Fibroblast of villous mesenchyme (primary cell): ENCODE data around the gene MPO. TPM values are rescaled to one million over a fixed set of nuclear protein-coding genes. Genes with fewer than 3 reads are reported as not detected.
A peak's percentile ranks its signal among the peaks of the same experiment; 100 is the strongest.

ENCODE experiments used
- DNase-seq: peaks from one replicate; pipeline ENCODE4 v3.0.0-alpha.2; 2010; ENCODE audit warnings: low read depth
- H3K4me3 ChIP-seq: 2 replicates; pipeline ENCODE4 v1.5.1; 2011; ENCODE audit warnings: low read depth, mild to moderate bottlenecking, low read length
- CTCF ChIP-seq: IDR thresholded peaks from 2 replicates; pipeline ENCODE4 v1.5.1; 2012; ENCODE audit warnings: low read depth, mild to moderate bottlenecking, low read length; ENCODE audit not compliant: insufficient read depth
- total RNA-seq: library from RNA; depleted of rRNA; stranded (reverse); fragments of >200 nt; gene quantifications from 2 replicates; pipeline ENCODE4 v1.2.3, GENCODE V29; 2012

MPO gene
- total RNA-seq, 1 donor = not detected

GRCh38 chr17:58229881-58230280 lies 50.9 kb downstream of the MPO start:
- TF ChIP-seq CTCF = no peak
- DNase-seq = no peak
- H3K4me3 ChIP-seq = no peak overlapping the region

DNA sequence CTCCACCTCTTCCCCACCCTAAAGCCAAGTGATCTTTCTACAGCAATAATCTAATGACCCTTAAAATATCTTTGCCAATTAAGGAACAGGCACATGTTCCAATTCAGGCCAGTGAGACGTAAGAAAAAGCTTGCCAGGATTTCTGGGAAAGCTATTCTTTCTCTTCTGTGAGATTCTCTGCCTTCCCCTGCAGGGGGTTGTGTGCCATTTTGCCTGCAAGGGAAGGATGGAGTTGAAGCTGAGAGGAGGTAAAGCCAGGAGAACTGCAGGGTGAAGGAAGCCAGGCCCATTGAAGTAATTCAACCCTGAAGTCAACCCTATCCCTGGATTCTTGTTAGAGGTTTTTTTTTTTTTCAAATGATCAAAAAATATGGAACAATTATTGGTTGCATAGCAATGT lies 51.4 kb downstream of the MPO start:
- TF ChIP-seq CTCF = no peak
- DNase-seq = no peak
- H3K4me3 ChIP-seq = no peak overlapping the region

DNA sequence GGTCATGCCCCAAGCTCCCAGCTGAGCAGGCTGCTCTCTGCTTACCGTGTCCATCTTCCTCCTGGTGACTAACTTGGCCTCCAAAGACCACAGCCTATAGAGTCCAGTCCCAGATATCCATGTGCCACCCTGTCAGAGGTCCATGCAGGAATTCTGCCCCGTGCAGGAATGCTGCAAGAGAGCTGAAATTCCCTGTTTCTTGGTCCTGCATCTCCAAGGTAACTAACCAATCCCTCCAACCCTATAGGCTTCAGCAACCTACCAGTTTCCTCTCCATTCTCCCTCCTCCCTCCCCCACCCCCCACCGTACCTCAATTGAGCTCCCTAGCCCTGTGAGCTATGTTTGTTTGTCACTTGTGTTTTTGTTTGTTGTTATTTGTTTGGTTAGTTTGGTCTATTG lies 52.1 kb downstream of the MPO start:
- no peak for DNase-seq
- TF ChIP-seq CTCF = no peak
- no peak overlapping the region for H3K4me3 ChIP-seq

- H3K4me3 ChIP-seq = no peak overlapping the region
- TF ChIP-seq CTCF = no peak
- no peak for DNase-seq
Observed at GRCh38 chr17:58227733-58228132, 53.0 kb downstream of the MPO start.

GRCh38 chr17:58224315-58224714 lies 56.4 kb downstream of the MPO start:
- TF ChIP-seq CTCF = no peak
- peak; percentile 28 for DNase-seq
- no peak overlapping the region for H3K4me3 ChIP-seq

Other genes with a start within 250 kb of the MPO start
- gene DYNLL2, start 197.5 kb downstream of the MPO start, total RNA-seq = 11.6 and 12.5 TPM in 2 replicates
- under 0.01 TPM in 1 of 2 replicates, not detected in the other for gene OR4D1, start 132.6 kb downstream of the MPO start, total RNA-seq
- not detected in 2 replicates for gene OR4D2, start 114.0 kb downstream of the MPO start, total RNA-seq
- gene EPX, start 88.2 kb downstream of the MPO start, total RNA-seq = not detected in 2 replicates
- 8.6 and 12.6 TPM in 2 replicates for gene MKS1, start 61.7 kb downstream of the MPO start, total RNA-seq
- gene LPO, start 42.4 kb downstream of the MPO start, total RNA-seq = not detected in 2 replicates
- 0.86 and 2.3 TPM in 2 replicates for gene TSPOAP1, start 47.9 kb upstream of the MPO start, total RNA-seq
- 34.5 and 54.1 TPM in 2 replicates for gene SUPT4H1, start 71.3 kb upstream of the MPO start, total RNA-seq
- gene RNF43, start 136.6 kb upstream of the MPO start, total RNA-seq = not detected in 2 replicates
- gene HSF5, start 207.5 kb upstream of the MPO start, total RNA-seq = under 0.01 TPM in 1 of 2 replicates, not detected in the other
- gene MTMR4, start 233.7 kb upstream of the MPO start, total RNA-seq = 39.6 and 44.9 TPM in 2 replicates